GM08714 (cell line): Measurements from ENCODE around the gene HDAC4.

ENCODE experiments used
- H3K4me3 ChIP-seq: fragments of 200-500 bp; sonication (Bioruptor generic); 2 replicates; pipeline ENCODE4 v1.5.1; 2014; ENCODE audit warnings: mild to moderate bottlenecking, low read length, inconsistent platforms
- ZNF274 ChIP-seq: IDR thresholded peaks from 2 replicates; pipeline ENCODE4 v1.6.1; 2012; ENCODE audit warnings: mild to moderate bottlenecking, low read depth, low read length

HDAC4 gene

GRCh38 chr2:239436669-239437335 is 36.0 kb upstream of the HDAC4 start:
- TF ChIP-seq ZNF274 = no peak
- H3K4me3 ChIP-seq = no peak overlapping the region

- TF ChIP-seq ZNF274 = no peak
- no peak overlapping the region for H3K4me3 ChIP-seq
Measured at GRCh38 chr2:239436076-239436475, 35.3 kb upstream of the HDAC4 start.

- no peak overlapping the region for H3K4me3 ChIP-seq
- no peak for TF ChIP-seq ZNF274
Measured at GRCh38 chr2:239433777-239434403, 33.1 kb upstream of the HDAC4 start.

- TF ChIP-seq ZNF274 = no peak
Measured at GRCh38 chr2:239432174-239432573, 31.4 kb upstream of the HDAC4 start.

GRCh38 chr2:239431536-239431935 is 30.7 kb upstream of the HDAC4 start:
- H3K4me3 ChIP-seq = no peak overlapping the region
- TF ChIP-seq ZNF274 = no peak

More at GRCh38 chr2:239432174-239432573, 31.4 kb upstream of the HDAC4 start:
- H3K4me3 ChIP-seq = no peak overlapping the region

- no peak for TF ChIP-seq ZNF274
- H3K4me3 ChIP-seq = no peak overlapping the region
Measured at GRCh38 chr2:239429473-239430350, 28.9 kb upstream of the HDAC4 start.

- H3K4me3 ChIP-seq = no peak overlapping the region
- TF ChIP-seq ZNF274 = no peak
Measured at GRCh38 chr2:239425631-239426030, 24.8 kb upstream of the HDAC4 start.

GRCh38 chr2:239424337-239425045 is 23.7 kb upstream of the HDAC4 start:
- H3K4me3 ChIP-seq = no peak overlapping the region
- TF ChIP-seq ZNF274 = no peak

GRCh38 chr2:239423551-239423950 is 22.7 kb upstream of the HDAC4 start:
- no peak for TF ChIP-seq ZNF274
- H3K4me3 ChIP-seq = no peak overlapping the region

- TF ChIP-seq ZNF274 = no peak
- H3K4me3 ChIP-seq = no peak overlapping the region
Measured at GRCh38 chr2:239421851-239422250, 21.0 kb upstream of the HDAC4 start.

- no peak overlapping the region for H3K4me3 ChIP-seq
- no peak for TF ChIP-seq ZNF274
Measured at GRCh38 chr2:239420082-239420481, 19.3 kb upstream of the HDAC4 start.

- no peak overlapping the region for H3K4me3 ChIP-seq
- no peak for TF ChIP-seq ZNF274
Measured at GRCh38 chr2:239418918-239419317, 18.1 kb upstream of the HDAC4 start.

- no peak for TF ChIP-seq ZNF274
- H3K4me3 ChIP-seq = no peak overlapping the region
Measured at GRCh38 chr2:239412905-239413603, 12.2 kb upstream of the HDAC4 start.
